ENCODE data around the gene ANXA2R. TPM values are rescaled to one million over a fixed set of nuclear protein-coding genes. Genes with fewer than 3 reads are reported as not detected.
A peak's percentile ranks its signal among the peaks of the same experiment; 100 is the strongest.

Gene ANXA2R
- total and polyA plus RNA-seq, 2 of the 13 experiments (the other 11 are each of a cell fraction or from before 2014, with no cell fraction given), result 0.95 to 1.3 TPM

GRCh38 chr5:43061352-43062075 is 21.4 kb upstream of the ANXA2R start:
- no peaks in the 10 kb centered on the region; a peak in 1 of 5 replicates for H3K27me3 ChIP-seq (ENCODE audit: control insufficient read depth in 1 of 2, insufficient read depth in 2 of 2, low read length in 2 of 2)
- no peak overlapping the region for H3K9ac ChIP-seq (ENCODE audit: insufficient read depth, low read depth, low read length)
- FAIRE-seq (peak; percentile 18), DNase-seq (ENCODE audit: low spot score) (no peak), ATAC-seq (no peak)
- H3K27ac ChIP-seq (ENCODE audit: extremely low read length, insufficient read depth, low read length), result no peak overlapping the region
- peaks cover 53% of the 10 kb centered on the region for H3K4me1 ChIP-seq (ENCODE audit: insufficient read depth, low read length)
- no peak overlapping the region for H3K4me3 ChIP-seq (replicated peaks in 1 of 3; ENCODE audit: insufficient read depth in 1 of 3, low read depth in 2 of 3, low read length in 3 of 3)
- no peaks in the 10 kb centered on the region for H3K9me3 ChIP-seq (ENCODE audit: low read length)
- no peaks in the 10 kb centered on the region for H4K20me1 ChIP-seq (ENCODE audit: insufficient read depth, low read length)
- H2AFZ ChIP-seq (ENCODE audit: low read length), result no peak overlapping the region
- no peaks in the 10 kb centered on the region for H3K36me3 ChIP-seq (replicated peaks in 1 of 2; ENCODE audit: control insufficient read depth in 1 of 2, insufficient read depth in 2 of 2, low read length in 2 of 2)
- no TSS peak for BruUV-seq (replicated peaks)
- in situ Hi-C loops (cut with HindIII; ENCODE audit: extremely low pct_ligation_motif_present, low pct_unique_long_range_greater_than_20kb), result no loop called here
- peaks cover 6% of the 10 kb centered on the region for H3K79me2 ChIP-seq (ENCODE audit: insufficient read depth, low read length)
- ChIA-PET POLR2A (interaction anchor here (1.0 to 2.0 kb wide), 4 partner anchors 20 to 60 kb away, joined by 3 to 11 read pairs (median 4); no protein-coding TSS in a partner anchor), CTCF (ENCODE audit: low intra/inter-chr PET ratio, low total read pairs) (no interaction called here)
- WGBS (ENCODE audit: low lambda C conversion rate), result 65% methylated on average over 4 of the region's 5 CpGs
- H3K4me2 ChIP-seq (ENCODE audit: low read depth, low read length), result no peak overlapping the region
- intact Hi-C loops (cut with micrococcal nuclease; ENCODE audit: unreplicated experiment), result no loop called here
- no peak for TF ChIP-seq ARNTL (CRISPR knock-in tag; IDR thresholded peaks at IDR 0.05)
- no peak for TF ChIP-seq RFX1 (IDR thresholded peaks at IDR 0.05)
- TF ChIP-seq MXD1 (CRISPR knock-in tag; IDR thresholded peaks at IDR 0.05), result no peak
- no peak for TF ChIP-seq ZMAT3 (CRISPR knock-in tag; conservative IDR thresholded peaks at IDR 0.05)
- 0 out of 2 replicates have a peak, but pooled peaks have one; percentile 4 for TF ChIP-seq CEBPG (CRISPR knock-in tag; IDR thresholded peaks at IDR 0.05)
- no peak for TF ChIP-seq KMT2B (CRISPR knock-in tag; IDR thresholded peaks at IDR 0.05)
- no peak for TF ChIP-seq ZNF431 (CRISPR knock-in tag; IDR thresholded peaks at IDR 0.05; ENCODE audit: borderline replicate concordance, low read depth)
- no peak for TF ChIP-seq ZNF83 (CRISPR knock-in tag; IDR thresholded peaks at IDR 0.05; ENCODE audit: borderline replicate concordance)
- TF ChIP-seq ZNF572 (CRISPR knock-in tag; IDR thresholded peaks at IDR 0.05), result no peak
- TF ChIP-seq ZNF142 (CRISPR knock-in tag; IDR thresholded peaks at IDR 0.05), result peak; percentile 92
- TF ChIP-seq ZNF549 (CRISPR knock-in tag; IDR thresholded peaks at IDR 0.05), result no peak
- TF ChIP-seq TRIM22 (IDR thresholded peaks at IDR 0.05), result no peak
- peak; percentile 48; the same call in 1 of the 2 replicates for TF ChIP-seq TEF (CRISPR knock-in tag; IDR thresholded peaks at IDR 0.05)
- no peak for TF ChIP-seq ZBTB49 (CRISPR knock-in tag; IDR thresholded peaks at IDR 0.05; ENCODE audit: borderline replicate concordance)
